NCI-H2081 (cell line): ENCODE results near the gene INSYN1.
"Not testable (repeated sequence)": the region's sequence is repeated elsewhere in the genome, so short reads cannot be mapped to it uniquely, and the experiment has no call there.

Experiments
- DNase-seq, 2 experiments: peaks; one replicate each; lab custom pipeline; 2025; lab: John Stamatoyannopoulos, UW

INSYN1 gene

GRCh38 chr15:73753250-73754130 is at the start of gene INSYN1:
Gene INSYN1, minus strand, starts transcription at chr15:73753351. Its CDS starts 2,221 bp downstream, at chr15:73751130.
- DNase-seq, result peak in 1 of 2 experiments; percentile 23

- DNase-seq, result no peak
Measured at GRCh38 chr15:73802431-73803041, 49.4 kb upstream of the INSYN1 start.

- DNase-seq, result no peak
Measured at GRCh38 chr15:73800662-73801345, 47.7 kb upstream of the INSYN1 start.

- no peak for DNase-seq
Measured at GRCh38 chr15:73799466-73799865, 46.3 kb upstream of the INSYN1 start.

GRCh38 chr15:73797366-73798158 is 44.4 kb upstream of the INSYN1 start:
- no peak for DNase-seq

- no peak for DNase-seq
Measured at GRCh38 chr15:73796331-73796831, 43.2 kb upstream of the INSYN1 start.

GRCh38 chr15:73794443-73795133 is 41.4 kb upstream of the INSYN1 start:
- DNase-seq, result no peak

GRCh38 chr15:73792899-73793541 is 39.9 kb upstream of the INSYN1 start:
- DNase-seq, result not testable (repeated sequence)

GRCh38 chr15:73792415-73792814 is 39.3 kb upstream of the INSYN1 start:
- DNase-seq, result no peak

- DNase-seq, result no peak
Measured at GRCh38 chr15:73789521-73790240, 36.5 kb upstream of the INSYN1 start.

- DNase-seq, result no peak
Measured at GRCh38 chr15:73787621-73788020, 34.5 kb upstream of the INSYN1 start.

- DNase-seq, result no peak
Measured at GRCh38 chr15:73786538-73786937, 33.4 kb upstream of the INSYN1 start.

- DNase-seq, result not testable (repeated sequence)
Measured at GRCh38 chr15:73785256-73786014, 32.3 kb upstream of the INSYN1 start.

- no peak for DNase-seq
Measured at GRCh38 chr15:73784291-73784690, 31.1 kb upstream of the INSYN1 start.

- no peak for DNase-seq
Measured at GRCh38 chr15:73782344-73782959, 29.3 kb upstream of the INSYN1 start.

- peak in 1 of 2 experiments; percentile 4 for DNase-seq
Measured at GRCh38 chr15:73781038-73781925, 28.1 kb upstream of the INSYN1 start.

- DNase-seq, result no peak
Measured at GRCh38 chr15:73779974-73780373, 26.8 kb upstream of the INSYN1 start.

- no peak for DNase-seq
Measured at GRCh38 chr15:73777741-73778140, 24.6 kb upstream of the INSYN1 start.
